ENCODE measurements around the gene ZNF185.

Gene ZNF185

DNA sequence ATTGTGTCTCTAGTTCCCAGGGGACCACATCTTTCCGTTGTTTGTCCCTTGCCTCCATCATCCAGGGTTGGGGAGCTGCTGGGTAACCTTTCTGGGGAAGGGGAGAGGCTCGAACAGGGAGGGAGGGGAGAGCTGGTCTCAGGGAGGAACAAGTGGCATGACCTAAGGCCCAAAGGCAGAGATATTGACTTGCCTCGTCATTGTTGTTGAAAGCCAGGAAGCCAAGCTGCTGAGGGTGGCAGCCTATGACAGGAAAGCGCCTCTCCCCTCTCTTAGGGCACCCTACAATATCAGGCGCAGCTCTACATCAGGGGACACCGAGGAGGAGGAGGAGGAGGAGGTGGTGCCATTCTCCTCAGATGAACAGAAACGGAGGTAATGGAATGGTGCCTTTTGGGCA is 20.8 kb downstream of the ZNF185 start:
- no peak for DNase-seq

DNA sequence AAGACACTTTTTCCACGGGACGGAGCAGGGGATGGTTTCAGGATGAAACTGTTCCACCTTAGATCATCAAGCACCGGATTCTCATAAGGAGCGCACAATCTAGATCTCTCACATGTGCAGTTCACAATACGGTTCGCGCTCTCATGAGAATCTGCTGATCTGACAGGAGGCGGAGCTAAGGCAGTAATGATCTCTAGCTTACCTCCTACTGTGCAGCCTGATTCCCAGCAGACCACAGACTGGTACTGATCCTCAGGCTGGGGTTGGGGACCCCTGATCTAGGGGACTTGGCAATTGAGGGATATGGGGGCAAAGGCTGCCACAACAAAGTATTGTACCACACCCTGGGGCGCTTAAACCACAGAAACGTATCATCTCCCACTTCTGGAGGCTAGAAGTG is 25.7 kb downstream of the ZNF185 start:
- no peak for DNase-seq

DNA sequence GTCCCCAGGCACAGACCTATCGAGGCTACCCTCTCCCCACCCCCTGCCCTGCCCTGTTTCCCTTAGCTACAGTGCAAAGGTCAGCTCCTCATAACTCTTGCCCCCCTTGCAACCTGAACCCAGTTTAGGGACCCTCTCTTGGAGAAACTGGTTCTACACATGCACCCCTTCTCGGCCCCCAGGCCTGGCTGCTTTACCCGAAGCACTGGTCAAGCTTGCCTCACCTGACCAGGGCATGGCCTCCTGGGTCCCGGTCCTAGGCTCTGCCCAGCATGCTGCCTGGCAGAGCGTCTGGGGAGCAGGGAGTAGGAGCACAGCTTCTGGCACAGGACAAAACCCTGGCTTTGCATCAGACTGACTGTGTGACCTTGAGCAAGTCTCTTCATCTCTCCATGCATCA is 28.0 kb downstream of the ZNF185 start:
- no peak for DNase-seq

DNA sequence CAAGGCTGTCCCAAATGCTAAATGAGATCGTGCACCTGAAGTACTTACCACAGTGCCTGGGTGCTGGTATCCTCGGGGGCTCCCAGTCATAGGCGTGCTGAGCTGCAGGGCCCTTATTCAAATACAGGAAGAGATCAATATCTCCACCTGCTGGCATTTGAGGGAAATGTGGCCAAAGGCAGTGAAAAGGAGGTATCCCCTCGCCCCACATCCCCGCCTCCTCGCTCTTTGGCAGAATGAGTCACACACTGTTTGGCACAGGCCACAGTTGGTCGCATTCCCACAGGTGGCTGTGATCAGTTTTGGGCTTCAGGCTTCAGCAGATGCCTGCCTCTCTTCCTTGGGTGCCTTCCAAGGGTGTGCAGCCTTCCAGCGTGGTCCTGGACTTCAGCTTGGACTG is 28.4 kb downstream of the ZNF185 start:
- peak; percentile 74 for DNase-seq

DNA sequence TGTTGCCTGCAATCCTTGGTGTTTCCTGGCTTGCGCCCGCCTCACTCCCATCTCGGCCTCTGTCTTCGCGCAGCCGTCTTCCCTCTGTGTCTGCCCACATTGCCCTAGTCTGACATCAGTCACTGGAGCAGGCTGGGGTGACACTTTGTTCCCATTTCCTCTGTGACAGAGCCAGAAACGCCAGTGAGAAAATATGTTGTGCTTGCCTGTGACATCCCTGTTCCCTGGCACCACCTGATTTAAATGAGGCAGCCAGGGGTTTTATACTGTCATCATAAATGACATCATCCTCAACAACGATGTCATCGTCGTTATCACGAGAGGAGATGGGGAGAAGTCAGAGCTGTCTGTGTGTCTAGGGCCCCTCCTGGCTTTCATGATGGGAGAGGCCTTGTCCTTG is 29.1 kb downstream of the ZNF185 start:
- no peak for DNase-seq

DNA sequence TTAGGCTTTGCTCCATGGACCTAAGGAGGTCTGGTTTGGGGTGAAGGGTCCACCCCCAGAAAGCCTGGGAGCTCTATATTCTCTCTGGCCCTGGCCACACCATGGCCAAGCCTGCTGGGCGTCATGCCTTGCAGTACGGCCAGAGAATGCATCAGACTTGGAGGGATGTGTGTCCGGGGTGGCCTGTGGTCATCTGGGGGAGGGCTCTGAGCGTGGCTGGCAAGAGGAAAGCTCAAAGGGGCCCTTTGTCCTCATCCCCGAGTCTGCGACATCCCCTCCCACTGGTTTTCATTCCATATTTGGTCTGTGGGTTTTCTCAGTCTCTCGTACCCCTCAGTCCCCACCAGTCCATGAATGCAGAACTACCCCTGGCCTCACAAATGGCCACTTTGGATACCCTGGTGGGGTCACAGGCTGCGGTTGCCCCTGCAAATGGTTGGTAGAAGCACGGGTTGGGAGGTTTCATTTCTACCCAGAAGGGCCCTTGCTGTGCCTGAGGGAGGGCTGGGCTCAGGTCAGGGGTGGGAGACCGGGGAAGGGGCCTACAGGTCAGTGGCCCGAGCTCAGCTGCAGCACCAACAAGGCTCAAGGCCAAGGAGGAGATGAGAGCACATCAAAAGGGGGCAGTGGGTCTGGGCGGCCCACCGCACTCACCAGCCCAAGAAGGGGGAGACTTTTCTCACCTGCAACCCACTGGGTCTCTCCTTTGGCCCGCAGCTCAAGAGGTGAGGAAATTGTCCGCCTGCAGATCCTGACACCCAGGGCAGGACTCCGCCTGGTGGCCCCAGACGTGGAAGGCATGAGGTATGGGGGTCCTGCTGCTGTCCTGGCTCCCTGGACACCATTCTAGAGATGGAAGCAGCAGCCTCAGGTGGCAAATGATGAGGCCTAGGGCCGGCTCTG is 30.2 kb downstream of the ZNF185 start:
- no peak for DNase-seq

DNA sequence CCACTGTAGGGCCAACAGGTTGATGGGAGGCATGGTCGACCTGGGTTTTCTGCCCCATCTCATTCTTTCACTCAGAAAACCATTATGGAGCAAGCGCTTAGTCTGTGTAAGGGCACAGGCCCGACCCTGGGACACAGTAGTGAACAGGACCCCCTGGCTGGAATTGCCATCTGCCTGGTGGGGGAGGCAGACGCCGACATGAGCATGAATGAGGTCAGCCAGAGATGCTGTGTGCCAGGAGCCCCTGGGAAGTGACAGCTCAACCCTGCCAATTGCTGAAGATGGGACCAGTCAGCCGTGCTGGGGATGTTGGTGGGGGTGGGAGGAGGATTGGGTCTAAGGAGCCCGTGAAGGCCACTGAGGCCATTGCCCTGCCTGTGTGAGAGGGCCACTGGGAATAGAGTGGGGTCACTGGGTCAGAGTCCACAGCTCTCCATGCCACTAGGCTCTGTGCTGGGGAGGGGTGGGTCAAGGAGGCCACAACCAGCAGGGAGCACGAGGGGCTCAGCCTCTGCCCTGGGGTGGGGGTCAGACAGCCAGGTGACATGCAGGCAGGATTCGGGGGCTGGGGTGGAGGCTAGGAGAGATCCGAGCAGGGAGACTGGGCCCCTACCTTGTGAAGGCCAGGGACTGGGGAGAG is 31.0 kb downstream of the ZNF185 start:
- DNase-seq = no peak

DNA sequence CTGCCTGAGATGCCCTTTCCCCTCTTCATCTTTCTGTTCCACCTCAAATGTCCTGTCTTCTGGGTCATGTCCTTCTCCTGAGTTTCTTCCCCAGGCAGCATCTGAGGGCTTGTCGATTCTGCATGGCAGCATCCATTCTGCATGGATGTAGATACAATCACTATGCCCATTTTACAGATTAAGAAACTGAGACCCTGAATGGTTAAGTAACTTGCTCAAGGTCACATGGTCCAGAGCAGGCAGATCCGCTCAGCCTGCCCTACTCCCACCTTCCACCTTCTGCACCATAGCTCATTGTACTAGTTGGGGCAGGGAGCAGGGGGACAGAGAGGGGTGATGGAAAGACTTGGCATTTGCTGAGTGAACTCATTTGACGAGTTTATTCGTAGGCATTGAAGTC is 32.0 kb downstream of the ZNF185 start:
- no peak for DNase-seq

DNA sequence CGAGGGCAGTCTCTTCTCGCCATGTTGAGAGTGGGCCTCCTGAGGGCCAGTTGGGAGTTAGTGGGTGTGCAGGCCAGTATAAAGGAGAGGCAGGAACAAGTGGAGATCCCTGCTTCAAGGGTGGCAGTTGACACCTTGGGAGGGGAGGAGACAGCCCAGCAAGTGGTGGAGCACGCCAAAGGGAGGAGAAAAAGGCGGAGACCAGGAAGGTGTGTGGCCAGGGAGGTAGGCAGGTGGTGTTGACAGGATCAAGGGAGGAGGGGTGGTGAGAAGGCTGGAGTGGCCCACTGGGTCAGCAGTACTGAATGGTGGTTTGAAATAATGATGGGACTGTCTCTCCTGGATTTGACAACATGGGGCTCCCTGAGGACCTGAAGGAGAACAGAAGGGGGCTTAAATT is 32.6 kb downstream of the ZNF185 start:
- DNase-seq = no peak

DNA sequence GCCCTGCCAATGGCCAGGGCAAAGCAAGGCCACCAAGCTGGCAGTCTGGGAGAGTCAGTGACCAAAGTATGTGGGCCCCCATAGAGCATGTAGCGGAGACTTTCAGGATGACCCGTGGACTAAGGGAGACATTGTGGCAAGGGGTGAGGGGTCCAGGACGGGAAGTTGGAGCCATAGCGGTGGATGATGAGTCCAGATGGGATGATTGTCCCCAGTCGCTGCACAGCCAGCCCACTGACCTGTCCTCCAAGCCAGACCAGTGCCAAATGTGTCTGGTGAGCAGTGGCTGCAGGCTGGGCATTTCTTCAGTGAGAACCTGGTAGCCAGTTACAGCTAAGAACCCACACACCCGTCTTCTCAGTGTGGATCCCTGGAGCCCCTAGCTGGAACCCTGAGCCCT is 34.3 kb downstream of the ZNF185 start:
- DNase-seq = no peak

DNA sequence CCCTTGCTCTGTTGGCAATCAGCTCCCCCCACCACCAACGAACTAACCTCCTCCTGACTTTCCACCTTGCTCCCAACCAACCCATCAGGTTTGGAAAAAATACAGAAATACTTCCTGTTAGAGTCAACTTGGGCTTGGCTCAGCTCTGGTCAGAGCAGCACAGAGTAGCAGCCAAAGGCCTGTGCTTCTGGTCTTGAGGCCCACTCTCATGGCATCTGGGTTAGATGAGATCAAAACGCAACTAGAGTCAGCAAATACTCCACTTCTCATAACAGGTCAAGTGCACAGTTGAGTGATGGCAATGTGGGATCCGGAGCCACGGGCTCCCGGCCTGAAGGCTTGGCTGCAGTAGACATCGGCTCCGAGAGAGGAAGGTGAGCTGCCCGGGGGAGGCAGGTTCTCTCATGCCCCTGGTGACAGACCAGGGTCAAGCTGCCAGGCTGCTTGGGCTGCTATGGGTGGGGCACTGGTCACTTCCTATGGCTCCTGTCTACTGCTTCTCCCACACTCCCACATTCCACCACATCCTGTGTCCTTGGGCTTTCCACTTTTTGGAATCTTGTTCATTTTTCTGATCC is 34.8 kb downstream of the ZNF185 start:
- DNase-seq = no peak

DNA sequence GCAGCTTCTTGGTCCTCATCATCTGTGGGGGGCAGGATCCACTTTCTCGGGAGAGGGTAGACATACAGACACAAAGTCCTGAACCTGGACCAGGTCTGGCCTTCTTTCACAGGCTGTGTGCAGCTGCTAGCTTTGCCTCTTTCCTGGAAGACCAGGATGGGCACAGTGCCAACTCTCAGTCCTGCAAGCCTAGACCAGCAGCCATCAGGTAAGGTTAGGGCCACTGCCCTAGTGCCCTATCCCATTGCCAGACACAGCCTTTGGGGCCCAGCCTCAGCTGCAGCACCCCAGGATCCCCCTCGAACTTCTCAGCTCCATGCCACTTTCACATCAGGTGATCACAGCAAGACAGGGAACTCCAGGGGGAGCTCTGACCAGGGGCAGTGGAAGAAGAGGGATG is 38.4 kb downstream of the ZNF185 start:
- DNase-seq = no peak

DNA sequence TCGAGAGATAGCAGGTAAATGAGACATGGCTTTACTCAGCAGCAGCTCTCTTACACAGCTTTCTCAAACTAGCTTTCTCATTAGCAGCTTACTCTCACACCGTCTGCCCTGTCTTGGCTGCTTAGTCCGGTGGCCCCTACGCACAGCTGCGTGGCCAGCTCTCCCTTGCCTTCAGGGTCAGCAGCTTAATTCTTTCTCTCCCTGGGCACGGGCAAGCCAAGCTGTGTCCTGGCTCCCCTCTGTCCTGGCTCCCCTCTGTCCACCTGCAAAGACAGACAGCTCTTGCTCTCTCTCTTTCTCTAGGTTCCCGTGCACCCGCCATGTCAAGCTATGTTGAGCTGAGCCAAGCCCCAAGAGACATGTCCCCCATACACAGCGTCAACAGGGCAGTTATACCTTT is 39.4 kb downstream of the ZNF185 start:
- no peak for DNase-seq

DNA sequence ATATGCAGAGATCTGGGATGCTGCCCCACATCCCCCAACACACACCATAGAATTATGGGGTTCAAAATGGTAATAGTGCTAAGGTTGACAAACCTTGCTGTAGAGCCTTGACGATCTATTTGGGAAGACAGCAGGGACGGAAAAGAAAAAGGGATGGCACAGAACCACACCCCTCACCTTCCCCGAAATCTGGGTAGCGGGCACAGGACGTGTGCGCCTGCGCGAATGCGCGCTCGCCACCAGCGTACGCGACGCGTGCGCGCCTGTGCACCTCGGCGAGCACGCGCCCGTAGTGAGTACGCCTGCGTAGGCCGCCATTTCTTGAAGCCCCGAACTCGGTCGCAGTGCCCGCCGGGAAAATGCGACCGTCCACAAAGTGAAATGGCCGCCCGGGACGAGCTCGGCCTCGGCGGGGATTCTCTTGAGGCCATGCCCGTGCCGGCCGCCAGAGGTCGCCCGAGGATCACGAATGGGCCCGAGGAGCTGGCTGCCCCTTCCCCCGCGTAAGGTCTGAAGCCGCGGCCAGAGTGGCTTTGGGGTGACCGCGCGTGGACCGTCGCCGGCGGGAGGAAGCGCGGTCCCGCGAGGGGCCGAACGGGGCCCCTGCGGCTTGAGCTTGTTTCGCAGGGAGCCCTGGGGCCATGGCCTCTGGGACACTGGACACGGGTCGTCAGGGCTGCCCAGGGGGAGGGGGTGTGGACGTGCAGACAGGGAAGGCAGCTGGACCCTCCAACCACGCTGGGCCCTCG is 43.6 kb downstream of the ZNF185 start:
- DNase-seq = peak; percentile 96

DNA sequence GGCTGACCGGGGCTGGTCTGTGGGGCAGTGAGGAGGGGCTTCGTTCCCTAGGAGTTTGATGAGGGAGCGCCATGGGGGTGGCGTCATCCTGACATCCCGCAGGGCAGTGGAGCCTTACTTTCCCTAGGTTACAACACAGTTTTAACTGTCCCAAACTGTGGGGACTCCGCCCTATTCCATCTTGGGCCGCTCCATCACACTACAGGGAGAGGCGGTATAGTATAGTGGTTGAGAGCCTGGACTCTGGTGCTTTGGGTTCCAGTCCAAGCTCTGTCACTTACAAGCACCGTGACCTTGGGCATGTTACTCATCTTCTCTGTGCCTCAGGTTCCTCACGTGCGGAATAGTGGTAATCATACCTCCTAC is 44.2 kb downstream of the ZNF185 start:
- DNase-seq = no peak

DNA sequence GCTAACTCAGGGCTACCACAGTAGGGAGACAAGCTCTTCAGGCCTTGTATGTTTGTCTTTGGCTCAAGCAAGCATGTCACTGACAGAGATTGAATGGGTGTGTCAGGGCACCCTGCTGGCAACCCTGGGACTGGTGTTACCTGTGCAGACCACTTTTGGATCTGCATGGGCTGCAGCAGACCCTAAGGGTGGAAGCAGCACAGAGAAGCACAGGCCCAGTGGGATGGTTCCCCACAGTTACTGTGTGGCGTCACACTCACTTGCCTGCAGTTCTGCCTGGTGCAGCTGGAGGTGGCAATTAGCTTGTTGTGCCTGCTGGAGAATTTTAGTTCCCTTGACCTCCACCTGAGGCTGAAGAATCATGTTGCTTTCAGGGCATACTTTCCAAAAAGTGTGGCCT is 46.0 kb downstream of the ZNF185 start:
- no peak for DNase-seq

DNA sequence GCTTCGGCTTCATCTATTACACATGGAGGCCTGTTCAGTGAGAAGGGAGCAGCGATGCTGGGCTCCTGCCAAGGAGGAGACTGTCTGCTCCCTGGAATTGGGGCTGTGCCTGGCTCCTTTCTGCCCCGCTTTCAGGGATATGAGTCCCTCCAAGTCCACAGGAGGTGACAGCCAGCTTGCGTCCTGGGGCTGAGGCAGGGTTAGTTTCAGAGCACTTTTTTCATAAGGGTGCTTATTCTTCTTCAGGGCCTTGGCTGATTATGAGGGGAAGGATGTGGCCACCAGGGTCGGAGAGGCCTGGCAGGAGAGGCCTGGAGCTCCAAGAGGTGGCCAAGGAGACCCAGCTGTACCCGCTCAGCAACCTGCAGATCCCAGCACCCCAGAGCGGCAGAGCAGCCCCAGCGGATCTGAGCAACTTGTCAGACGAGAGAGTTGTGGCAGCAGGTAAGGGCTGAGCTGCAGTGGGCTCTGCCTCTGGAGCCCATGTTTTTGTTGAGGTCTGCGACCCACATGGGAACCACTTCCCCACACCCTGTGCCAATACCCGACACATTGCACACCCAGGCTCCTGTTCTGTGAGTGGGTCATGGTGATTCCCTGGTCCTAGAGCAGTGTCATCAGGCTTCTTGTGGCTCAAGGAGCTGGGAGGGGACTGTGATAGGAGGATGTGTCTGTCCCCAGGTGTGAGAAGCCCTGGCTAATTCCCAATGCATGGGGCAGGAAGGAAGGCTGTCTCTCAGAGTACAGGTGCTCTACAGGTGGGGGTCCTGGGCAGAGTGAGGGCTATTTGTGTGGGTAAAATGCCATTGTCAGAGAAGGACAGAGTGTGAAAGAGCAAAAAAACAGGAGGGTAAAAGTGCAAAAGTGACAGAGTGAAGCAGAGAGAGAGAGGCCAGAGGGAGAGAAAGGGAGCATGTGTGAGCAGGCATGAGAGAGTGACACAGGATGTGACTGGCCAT is 47.4 kb downstream of the ZNF185 start:
- no peak for DNase-seq

DNA sequence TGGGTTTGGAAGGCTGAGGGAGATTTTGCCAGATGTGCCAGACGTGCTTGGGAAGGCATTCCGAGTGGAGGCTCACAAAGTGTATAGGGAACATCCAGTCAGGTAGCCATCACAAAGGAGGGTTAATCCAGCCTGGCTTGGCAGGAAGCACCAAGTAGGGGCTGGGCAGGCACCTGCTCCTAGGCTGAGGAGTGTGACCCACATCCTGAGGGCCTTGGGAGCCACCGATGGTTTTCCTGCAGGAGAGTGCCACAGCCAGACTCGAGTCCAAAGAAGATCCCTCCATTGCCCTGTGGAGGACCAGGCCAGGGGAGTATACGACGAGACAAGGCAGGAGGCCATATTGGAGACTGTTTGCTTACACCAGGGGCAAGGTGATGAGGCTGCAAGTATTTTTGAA is 48.8 kb downstream of the ZNF185 start:
- no peak for DNase-seq

All from RPMI8226 (cell line).